Activated CD4-positive, alpha-beta T cell treated with anti-CD3 and anti-CD28 coated beads, Interleukin-10, Interleukin-2, amounts not matched to agents 100 ng/mL and 50 ng/mL, durations not matched to agents 16 hours and 8 hours (primary cell): ENCODE results near the gene IFI30.
"Not testable (repeated sequence)": the region's sequence is repeated elsewhere in the genome, so short reads cannot be mapped to it uniquely, and the experiment has no call there.

ENCODE experiments used
- DNase-seq: peaks from one replicate; pipeline ENCODE4 v3.0.0-alpha.2; 2020

Gene IFI30

DNA sequence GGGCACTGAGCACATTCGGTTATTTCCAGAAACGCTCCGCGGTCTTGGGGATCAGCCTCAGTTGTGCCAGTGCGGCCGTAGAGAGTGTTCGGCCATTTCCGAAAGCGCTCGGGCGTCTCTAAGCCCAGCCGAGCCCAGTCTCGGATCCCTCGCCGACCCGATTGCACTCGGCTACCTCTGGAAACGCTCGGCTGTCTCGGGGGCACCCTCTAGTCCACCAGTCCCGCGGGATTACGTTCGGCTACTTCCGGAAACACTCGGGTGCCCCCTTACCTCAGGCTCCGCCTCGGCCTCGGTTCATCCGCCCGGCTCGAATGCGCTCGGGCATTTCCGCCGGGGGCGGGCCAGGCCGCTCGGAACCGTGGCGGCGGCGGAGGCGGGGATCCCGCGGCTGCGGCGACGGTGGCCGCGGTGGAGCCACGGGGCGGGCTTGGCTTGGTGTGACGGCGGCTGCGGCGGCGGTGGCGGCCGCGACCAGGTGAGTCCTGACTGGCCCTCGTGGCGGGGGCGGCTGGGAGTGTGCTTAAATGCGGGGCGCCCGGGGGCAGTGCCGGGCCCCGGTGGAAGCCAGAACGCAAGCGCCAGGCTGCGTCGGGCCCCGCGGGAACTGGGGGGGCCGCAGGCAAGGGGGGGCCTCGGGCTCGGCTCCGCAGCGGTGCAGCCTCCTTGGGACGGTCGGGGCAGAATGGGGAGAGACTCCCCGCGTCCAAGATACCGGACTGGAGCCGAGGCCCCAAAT lies 20.6 kb upstream of the IFI30 start, which contains the start of gene PIK3R2:
Gene PIK3R2, plus strand, starts transcription at position 347 of the 739 bp plus-strand sequence. CDS start 2,717 bp downstream, outside the sequence.
- DNase-seq, result peak; percentile 100

DNA sequence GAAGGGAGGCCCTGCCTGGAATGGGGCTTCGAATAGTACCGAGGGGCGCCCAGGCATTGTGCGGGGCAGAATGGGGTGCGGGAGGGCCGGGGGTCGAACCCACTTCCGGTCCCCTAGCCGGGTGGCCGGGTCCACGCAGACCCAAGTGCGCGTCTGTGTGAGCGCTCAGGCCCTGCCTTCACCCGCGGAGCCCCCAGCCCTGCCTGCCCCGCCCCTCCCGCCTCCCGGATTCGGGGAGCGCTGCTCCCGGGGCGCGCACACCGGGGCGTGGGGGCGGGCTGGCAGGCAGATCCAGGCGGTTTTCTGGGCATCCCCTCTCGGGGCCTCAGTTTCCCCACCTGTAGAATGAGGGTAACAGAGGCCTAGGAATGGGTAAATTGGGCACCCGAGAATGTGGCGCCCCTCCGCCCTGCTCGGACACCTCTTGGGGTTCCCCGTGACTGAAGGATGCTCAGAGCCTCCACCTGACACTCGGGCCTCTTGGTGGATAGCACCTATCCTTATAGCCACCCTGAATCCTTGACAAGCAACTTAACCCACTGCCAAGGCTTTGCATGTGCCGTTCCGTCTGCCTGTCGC lies 20.0 kb upstream of the IFI30 start:
- peak; percentile 23 for DNase-seq

DNA sequence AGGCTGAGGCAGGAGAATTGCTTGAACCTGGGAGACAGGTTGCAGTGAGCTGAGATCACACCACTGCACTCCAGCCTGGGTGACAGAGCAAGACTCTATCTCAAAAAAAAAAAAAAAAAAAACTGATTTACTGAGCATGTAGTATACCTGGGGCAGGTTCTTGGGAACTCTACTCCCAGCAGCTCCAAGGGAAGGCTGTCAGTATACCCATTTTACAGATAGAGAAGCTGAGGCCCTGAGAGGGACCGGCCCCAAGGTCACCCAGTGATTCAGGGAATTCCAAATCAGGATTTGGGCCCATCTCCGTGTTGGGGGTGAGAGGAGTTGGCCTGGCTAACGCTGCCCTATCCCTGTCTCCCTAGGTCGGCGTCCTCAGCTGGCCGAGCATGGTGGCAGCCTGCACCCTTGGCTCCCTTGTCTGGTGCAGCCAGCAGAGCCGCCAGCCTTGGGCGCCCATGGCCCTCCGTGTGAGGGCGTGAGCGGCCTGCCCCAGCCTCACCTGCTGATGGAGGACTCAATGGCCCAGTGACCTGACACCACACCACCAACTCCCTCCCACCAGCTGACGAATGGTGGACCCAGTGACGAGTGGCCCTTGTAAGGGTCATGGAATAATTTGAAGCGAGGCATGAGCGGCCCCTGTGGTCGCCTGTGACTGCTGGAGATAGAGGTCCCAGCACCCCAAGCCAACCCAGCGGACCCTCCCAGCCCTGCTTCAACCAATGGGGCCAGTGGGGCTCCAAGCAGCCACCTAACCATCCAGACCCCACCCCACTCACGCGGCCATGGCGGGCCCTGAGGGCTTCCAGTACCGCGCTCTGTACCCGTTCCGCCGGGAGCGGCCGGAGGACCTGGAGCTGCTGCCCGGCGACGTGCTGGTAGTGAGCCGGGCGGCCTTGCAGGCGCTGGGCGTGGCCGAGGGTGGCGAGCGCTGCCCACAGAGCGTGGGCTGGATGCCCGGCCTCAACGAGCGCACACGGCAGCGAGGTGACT lies 18.2 kb upstream of the IFI30 start:
- DNase-seq, result no peak

DNA sequence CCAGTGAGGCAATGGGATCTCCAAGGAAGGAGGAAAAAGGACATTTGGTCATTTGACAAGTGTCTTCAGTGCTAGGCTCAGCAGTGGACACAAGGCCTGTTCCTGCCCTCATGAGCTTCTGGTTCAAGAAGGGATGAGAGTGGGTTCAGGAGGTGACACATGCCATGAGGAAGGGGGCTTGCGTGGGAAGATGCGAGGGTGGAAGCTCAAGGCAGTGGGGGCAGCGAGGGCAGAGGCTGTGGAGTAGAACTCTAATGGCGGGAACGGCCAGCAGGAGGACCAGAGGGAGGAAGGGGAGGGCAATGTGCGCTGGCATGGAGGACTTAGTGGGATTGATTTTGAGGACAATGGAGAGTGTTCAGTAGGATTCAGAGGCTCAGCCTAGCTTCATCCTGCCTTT lies 17.3 kb upstream of the IFI30 start:
- DNase-seq, result no peak

DNA sequence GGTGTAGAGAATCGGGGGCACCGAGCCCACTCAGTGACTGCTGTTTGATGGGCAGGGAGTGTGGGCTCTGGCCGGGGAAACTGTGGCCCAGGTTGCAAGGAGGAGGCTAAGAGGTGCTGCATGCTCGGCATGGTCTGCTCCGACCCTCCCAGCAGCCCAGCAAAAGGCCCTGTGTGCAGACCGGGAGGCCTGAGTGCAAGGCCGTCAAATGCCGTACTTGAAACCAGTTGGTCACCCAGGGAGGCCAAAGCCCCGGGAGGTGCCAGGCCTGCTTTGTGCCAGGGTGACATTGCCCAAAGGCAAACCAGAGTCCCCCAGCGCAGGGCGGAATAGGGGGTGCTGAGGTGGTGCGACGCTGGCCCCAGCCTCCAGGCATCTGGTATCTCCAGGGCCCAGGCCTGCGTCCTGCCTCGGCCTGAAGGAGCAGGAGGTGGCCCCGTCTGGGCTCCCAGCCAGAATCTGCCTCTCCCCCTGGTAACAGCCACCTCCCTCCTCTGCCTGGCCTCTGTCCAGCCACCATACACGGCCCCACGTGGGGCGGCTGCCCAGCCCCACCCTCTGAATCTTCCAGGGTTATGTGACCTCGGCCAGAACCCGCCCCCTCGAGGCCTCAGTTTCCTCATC lies 16.7 kb upstream of the IFI30 start:
- no peak for DNase-seq

DNA sequence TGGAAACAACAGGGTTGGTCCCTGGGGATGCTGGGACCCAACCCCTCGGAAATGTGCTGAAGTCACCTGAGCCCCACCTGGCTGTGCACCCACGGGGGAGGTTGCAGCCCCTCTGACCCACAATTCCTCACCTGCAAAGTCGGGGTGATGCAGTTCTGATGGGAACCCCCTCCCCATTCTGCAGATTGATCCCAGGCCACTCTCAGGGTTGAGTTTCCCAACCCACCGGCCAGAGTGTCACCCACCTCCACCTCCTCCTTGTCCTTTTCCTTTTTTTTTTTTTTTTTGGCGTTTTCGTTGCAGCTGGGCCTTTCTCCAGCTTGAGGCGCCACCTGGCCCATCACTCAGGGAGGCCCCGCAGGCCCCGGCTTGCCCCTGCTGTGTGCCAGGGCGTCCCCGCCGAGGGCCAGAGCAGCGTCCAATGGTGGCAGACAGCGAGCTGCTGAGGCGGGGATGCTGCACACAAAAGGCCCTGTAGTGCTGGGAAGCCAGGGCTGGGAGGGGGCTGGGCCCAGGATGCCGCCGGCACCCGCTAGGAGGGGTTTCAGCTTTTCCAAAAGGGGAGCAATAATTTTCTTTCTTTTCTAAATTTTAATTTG lies 16.0 kb upstream of the IFI30 start:
- DNase-seq, result no peak

DNA sequence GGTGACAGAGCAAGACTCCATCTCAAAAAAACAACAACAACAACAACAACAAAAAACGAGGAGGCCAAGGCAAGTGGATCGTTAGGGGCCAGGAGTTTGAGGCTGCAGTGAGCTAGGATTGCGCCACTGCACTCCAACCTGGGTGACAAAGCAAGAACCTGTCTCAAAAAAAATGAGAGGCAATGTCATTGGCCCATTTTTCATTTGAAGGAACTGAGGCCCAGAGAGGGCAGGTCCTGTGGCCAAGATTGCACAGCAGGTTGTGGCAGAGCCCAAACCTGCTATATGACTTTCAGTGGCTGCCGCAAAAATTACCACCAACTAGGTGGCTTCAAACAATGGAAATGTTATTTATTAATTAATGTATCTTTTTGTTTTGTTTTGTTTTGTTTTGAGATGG lies 15.1 kb upstream of the IFI30 start:
- no peak for DNase-seq

DNA sequence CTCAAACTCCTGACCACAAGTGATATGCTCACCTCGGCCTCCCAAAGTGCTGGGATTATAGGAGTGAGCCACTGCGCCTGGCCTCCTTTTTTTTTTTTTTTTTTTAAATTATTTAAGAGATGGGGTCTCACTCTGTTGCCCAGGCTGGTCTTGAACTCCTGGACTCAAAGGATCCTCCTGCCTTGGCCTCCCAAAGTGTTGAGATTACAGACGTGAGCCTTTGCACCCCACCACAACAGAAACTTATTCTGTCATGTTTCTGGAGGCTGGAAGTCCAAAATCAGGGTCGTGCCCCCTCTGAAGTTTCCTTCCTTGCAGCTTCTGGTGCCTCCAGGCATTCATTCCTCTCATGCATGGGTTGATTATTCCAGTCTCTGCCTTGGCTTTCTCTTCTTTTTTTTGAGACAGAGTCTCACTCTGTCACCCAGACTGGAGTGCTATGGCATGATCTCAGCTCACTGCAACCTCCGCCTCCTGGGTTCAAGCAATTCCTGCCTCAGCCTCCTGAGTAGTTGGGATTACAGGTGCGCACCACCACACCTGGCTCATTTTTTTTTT lies 14.5 kb upstream of the IFI30 start:
- DNase-seq, result not testable (repeated sequence)

DNA sequence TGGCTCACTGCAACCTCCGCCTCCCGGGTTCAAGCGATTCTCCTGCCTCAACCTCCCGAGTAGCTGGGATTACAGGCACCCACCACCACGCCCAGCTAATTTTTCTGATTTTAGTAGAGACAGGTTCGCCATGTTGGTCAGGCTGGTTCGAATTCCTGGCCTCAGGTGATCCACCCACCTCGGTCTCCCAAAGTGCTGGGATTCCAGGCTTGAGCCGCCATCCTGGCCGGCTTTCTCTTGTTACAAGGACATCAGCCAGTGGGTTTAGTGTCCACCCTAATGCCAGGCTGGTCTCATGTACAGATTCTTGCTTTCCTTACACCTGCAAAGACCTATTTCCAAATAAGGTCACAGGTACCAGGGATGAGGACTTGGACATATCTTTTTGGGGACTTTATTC lies 13.8 kb upstream of the IFI30 start:
- DNase-seq, result no peak

DNA sequence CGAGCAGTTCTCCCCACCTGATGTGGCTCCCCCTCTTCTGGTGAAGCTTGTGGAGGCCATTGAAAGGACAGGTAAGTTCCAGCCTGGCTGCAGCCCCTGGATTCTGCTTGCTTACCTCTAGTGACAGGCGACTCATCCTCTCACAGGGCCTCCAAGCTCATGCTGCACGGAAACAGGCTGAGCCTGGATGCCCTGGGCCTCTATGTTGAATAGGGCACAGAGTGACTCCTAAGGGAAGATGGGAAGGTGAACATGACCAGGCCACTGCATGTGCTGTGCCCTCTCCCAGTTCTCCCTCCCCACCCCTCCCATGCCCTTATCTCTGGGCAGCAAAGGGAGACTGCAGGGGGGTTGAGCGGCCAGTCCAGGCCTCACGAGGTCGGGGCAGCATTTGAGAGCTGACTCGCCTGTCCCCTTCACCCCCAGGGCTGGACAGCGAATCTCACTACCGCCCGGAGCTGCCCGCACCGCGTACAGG lies 13.1 kb upstream of the IFI30 start:
- no peak for DNase-seq

DNA sequence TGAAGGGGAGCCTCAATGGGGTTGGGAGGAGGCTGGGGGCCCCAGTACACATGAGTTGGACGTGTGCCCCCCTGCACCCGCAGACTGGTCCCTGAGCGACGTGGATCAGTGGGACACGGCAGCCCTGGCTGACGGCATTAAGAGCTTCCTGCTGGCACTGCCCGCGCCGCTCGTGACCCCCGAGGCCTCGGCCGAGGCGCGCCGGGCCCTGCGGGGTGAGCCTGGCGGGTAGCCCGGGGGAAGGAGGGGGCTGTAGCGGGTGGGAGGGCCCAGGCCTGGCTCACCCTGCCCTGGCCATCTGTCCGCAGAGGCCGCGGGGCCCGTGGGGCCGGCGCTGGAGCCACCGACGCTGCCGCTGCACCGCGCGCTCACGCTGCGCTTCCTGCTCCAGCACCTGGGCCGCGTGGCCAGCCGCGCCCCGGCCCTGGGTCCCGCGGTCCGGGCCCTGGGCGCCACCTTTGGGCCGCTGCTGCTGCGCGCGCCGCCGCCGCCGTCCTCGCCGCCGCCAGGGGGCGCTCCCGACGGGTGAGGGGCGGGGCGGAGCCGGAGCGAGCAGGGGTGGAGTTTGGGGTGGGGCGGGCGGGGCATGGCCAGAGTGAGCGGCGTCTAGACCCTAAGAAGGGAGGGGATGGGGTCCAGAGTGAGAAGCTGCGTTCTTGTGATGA lies 12.5 kb upstream of the IFI30 start:
- peak; percentile 89 for DNase-seq

DNA sequence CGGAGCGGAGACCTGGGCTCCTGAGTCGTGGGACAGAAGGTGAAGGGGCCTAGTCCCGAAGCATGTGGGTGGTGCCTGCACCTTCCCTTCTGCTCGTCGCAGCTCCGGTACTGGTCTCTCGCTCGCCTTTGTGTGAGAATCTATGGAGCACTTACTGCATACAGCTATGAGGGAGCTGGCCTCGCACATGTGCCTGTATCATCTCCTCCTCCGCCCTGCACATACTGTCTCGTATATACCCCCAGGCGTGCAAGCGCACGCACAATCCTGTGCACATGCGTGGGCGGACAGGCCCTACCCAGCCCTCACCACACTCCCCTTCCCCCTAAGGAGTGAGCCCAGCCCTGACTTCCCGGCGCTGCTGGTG lies 12.0 kb upstream of the IFI30 start:
- DNase-seq, result no peak

DNA sequence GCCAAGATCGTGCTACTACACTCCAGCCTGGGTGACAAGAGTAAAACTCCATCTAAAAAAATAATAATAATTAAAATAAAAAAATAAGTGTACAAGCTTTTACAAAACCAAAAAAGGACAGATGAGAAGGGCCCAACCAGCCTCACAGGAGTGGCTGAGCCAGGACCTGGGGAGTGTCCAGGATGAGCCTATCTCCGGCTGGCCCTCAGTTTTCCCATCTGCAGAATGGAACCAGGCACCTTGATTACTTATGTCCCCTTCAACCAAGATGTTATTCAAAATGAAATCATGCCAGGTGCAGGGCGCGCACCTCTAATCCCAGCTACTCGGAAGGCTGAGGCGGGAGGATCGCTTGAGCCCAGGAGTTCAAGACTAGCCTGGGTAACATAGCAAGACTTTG lies 9.5 kb upstream of the IFI30 start:
- no peak for DNase-seq

DNA sequence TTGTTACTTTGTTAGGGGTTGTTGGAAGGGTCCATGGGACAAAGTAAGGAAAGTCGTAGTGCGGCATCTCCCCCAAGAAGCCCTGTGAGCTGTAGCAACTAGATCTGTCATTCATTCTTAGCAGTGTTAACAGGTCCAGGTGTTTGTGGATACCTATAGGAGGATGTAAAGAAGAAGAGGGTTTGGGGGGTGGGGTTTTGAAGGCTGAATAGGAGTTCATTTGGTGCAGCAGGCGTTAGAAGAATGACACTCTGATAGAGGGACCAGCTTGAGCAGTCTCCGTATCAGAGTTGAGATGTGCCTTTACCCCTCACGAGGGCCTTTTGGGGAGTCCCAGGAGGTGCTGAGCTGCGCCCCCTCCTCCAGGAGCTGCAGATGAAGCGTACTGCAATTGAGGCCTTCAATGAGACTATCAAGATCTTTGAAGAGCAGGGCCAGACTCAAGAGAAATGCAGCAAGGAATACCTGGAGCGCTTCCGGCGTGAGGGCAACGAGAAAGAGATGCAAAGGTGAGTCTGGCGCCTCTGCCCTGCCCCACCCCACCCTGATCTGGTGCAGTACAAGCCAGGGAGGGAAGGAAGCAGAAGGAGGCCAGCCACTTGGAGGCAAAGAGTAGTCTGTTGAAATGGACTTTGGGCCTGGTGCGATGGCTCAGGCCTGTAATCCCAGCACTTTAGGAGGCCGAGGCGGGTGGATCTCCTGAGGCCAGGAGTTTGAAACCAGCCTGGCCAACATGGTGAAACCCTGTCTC lies 7.6 kb upstream of the IFI30 start:
- no peak for DNase-seq

DNA sequence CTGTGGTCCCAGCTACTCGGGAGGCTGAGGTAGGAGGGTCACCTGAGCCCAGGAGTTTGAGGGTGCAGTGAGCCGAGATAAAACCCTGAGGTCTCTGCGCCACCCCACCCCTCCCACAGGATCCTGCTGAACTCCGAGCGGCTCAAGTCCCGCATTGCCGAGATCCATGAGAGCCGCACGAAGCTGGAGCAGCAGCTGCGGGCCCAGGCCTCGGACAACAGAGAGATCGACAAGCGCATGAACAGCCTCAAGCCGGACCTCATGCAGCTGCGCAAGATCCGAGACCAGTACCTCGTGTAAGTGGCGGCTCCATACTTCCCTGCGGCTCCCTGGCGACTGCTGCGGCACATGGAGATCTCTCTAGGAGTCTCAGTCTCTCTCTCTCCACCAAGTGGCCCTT lies 6.6 kb upstream of the IFI30 start:
- no peak for DNase-seq

DNA sequence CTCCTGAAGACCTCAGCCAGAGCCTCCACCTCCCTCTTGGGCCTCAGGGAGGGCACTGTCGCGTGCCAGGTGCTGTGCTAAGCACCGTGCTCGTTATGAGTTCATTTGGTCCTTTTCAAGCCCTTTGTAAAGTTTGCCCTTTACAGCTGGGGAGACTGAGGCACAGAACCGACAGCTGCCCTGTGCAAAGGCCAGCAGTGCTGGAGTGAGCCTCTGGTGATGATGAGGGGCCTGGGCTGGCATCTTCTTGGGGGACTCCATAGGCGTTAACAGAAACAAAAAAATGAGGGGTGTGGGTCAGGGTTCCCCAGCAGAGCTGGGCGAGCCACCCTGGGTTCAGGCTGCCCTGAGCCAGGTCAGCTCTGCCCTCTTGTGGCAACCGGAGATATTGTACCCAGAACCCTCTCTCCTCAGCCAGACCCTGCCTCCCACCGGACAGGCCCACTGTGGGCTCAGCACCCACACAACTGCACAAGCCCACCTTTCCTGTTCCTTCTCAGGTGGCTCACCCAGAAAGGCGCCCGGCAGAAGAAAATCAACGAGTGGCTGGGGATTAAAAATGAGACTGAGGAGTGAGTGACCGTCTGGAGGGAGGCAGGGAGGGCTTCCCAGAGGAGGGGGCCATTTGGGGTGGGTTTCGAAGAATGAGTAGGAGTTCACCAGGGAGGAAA lies 5.5 kb upstream of the IFI30 start:
- DNase-seq, result peak; percentile 77

DNA sequence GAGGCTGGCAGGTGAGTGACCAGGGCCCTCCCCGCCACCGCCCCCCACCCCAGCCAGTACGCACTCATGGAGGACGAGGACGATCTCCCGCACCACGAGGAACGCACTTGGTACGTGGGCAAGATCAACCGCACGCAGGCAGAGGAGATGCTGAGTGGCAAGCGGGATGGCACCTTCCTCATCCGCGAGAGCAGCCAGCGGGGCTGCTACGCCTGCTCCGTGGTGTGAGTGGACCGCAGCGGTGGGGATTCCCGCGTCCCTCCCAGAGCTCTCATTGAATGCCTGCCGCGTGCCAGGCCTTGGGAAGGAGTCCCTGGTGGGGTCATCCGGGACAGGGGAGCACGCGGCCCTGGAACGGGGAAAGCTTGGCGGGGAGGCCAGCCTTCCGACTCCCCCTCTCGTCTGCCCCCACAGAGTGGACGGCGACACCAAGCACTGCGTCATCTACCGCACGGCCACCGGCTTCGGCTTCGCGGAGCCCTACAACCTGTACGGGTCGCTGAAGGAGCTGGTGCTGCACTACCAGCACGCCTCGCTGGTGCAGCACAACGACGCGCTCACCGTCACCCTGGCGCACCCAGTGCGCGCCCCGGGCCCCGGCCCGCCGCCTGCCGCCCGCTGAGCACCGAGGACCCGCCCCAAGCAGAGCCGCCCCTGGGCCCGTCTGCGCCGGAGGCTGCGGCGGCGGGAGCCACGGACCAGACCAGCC lies 4.8 kb upstream of the IFI30 start:
- DNase-seq, result no peak

DNA sequence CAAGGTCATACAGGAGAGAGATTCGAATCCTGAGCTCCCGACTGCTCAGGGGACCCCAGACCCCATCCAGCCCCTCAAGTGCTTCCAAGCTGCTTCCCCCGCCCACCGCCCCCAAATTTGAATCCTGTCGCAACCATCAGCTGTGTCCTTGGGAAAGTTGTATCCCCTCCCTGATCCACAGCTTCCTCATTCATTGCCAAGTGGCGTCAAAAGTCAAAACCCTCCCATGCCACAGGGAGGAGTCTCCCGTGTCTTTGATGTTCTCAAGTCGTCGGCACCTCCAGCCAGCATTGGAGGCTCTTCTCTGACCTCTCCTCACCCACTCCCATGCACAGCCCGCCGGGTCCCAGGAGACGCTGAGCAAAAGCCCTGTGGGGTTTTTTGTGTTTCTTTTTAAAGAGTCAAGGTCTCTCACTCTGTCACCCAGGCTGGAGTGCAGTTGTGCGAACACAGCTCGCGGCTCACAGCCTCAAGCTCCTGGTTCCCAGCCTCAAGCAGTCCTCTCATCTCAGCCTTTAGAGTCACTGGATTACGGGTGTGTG lies 2.8 kb upstream of the IFI30 start:
- no peak for DNase-seq

DNA sequence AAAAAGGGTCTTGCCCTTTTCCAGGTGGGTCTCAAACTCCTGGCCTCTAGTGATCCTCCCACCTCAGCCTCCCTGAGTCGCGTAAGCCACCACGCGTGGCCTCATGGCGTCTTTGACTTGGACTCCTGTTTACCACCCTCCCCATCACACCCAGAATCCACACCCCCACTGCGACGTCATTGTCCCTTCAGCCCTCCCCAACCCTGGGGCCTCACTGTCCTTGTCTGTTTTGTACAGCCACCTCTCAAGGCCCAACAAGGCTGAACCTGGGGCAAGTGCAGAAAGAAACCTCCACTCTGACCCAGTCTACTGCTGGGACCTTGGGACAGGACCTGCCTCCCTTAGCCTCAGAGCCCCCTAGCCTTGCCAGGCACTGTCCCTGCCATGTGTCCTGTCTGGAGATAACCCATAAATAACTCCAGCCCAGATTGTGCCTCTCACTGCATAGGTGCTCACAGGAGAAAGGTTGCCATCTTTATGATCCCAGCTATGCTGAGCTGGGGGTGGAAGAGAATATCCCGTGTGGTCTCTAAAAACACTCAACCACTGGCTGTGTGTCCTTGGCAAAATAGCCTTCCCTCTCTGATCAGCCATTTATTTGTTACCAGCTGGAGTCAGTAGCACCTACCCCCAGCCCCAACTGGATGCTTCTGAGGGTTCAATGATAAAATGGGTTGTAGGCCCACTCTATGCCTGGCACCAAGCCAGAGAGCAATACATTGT lies 1.8 kb upstream of the IFI30 start:
- no peak for DNase-seq
